Right atrium auricular region (tissue), 2 donors: ENCODE results near the gene AMN. TPM values are rescaled to one million over a fixed set of nuclear protein-coding genes. Genes with fewer than 3 reads are reported as not detected.

ENCODE experiments used
- DNase-seq: peaks from one replicate; pipeline ENCODE4 v3.0.0-alpha.2; 2019; ENCODE audit warnings: low spot score
- H3K27ac ChIP-seq, 2 donors: fragments of 200-600 bp; sonication (generic); 1 replicate in 1 of 2; 2 replicates in 1 of 2; pipeline ENCODE4 v1.5.1; 2016 to 2019
- H3K27me3 ChIP-seq, 2 donors: fragments of 200-600 bp; sonication (generic); one replicate each; pipeline versions ENCODE4 v1.5.1 to v1.6.0; 2017 to 2019
- H3K36me3 ChIP-seq: fragments of 200-600 bp; sonication (generic); one replicate; pipeline ENCODE4 v1.5.1; 2016
- H3K4me1 ChIP-seq, 2 donors: fragments of 200-600 bp; sonication (generic); one replicate each; pipeline versions ENCODE4 v1.5.1 to v1.6.0; 2017 to 2019
- H3K4me3 ChIP-seq, 2 donors: fragments of 200-600 bp; sonication (generic); 1 replicate in 1 of 2; 2 replicates in 1 of 2; pipeline ENCODE4 v1.5.1; 2017 to 2019; ENCODE audit warnings: mild to moderate bottlenecking in 1 of 2, moderate library complexity in 1 of 2
- H3K9me3 ChIP-seq, 2 donors: fragments of 200-600 bp; sonication (generic); one replicate each; pipeline ENCODE4 v1.5.1; 2019
- total RNA-seq, 2 donors: library from RNA; depleted of rRNA; stranded (reverse); fragments of >200 nt; gene quantifications; one replicate each; pipeline ENCODE4 v1.1.0, GENCODE V29; 2016
- TF ChIP-seq, protein P1 (sequence below), 2 donors: fragments of 200-600 bp; sonication (generic); IDR thresholded peaks; one replicate each; pipeline ENCODE4 v1.5.1; 2019; ENCODE audit warnings: antibody characterized with exemption in 2 of 2

AMN gene
- total RNA-seq, 2 donors from 2014 or later = 0.71 TPM; not detected in 1

- DNase-seq = no peak
- no peak overlapping the region for H3K4me3 ChIP-seq
- no peak overlapping the region for H3K27ac ChIP-seq
- H3K9me3 ChIP-seq = no peaks in the 10 kb centered on the region
- TF ChIP-seq, protein P1, sequence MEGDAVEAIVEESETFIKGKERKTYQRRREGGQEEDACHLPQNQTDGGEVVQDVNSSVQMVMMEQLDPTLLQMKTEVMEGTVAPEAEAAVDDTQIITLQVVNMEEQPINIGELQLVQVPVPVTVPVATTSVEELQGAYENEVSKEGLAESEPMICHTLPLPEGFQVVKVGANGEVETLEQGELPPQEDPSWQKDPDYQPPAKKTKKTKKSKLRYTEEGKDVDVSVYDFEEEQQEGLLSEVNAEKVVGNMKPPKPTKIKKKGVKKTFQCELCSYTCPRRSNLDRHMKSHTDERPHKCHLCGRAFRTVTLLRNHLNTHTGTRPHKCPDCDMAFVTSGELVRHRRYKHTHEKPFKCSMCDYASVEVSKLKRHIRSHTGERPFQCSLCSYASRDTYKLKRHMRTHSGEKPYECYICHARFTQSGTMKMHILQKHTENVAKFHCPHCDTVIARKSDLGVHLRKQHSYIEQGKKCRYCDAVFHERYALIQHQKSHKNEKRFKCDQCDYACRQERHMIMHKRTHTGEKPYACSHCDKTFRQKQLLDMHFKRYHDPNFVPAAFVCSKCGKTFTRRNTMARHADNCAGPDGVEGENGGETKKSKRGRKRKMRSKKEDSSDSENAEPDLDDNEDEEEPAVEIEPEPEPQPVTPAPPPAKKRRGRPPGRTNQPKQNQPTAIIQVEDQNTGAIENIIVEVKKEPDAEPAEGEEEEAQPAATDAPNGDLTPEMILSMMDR (IDR thresholded peaks at IDR 0.05) = no peak
- H3K27me3 ChIP-seq = no peaks in the 10 kb centered on the region
- H3K36me3 ChIP-seq = no peaks in the 10 kb centered on the region
- H3K4me1 ChIP-seq = peaks cover 0 to 6% of the 10 kb centered on the region in 2 donors
Measured at GRCh38 chr14:102901633-102902032, 20.8 kb upstream of the AMN start.

DNA sequence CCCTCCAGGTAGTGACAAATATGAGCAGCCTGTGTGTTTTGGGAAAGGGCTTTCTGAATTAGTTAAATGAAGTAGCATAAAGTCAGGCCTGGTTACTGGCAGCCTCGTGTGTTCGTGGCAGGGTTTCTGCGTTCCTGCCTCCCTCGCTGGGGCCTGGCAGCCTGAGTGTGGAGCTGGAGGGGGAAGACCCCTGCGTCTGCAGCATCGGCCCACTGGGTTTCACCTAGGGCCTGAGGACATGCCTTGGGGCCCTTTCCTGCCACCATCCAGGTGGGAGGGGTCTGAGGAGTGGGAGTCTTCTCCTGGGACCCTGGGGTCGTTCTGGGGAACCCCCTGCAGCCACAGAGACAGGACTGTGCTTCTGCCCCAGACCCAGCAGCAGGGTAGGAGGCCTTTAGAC is 20.4 kb upstream of the AMN start:
- H3K4me3 ChIP-seq = no peak overlapping the region
- no peaks in the 10 kb centered on the region for H3K27me3 ChIP-seq
- TF ChIP-seq, protein P1 (IDR thresholded peaks at IDR 0.05) = no peak
- no peak overlapping the region for H3K27ac ChIP-seq
- peaks cover 0 to 6% of the 10 kb centered on the region in 2 donors for H3K4me1 ChIP-seq
- no peaks in the 10 kb centered on the region for H3K9me3 ChIP-seq
- H3K36me3 ChIP-seq = no peaks in the 10 kb centered on the region
- DNase-seq = no peak

DNA sequence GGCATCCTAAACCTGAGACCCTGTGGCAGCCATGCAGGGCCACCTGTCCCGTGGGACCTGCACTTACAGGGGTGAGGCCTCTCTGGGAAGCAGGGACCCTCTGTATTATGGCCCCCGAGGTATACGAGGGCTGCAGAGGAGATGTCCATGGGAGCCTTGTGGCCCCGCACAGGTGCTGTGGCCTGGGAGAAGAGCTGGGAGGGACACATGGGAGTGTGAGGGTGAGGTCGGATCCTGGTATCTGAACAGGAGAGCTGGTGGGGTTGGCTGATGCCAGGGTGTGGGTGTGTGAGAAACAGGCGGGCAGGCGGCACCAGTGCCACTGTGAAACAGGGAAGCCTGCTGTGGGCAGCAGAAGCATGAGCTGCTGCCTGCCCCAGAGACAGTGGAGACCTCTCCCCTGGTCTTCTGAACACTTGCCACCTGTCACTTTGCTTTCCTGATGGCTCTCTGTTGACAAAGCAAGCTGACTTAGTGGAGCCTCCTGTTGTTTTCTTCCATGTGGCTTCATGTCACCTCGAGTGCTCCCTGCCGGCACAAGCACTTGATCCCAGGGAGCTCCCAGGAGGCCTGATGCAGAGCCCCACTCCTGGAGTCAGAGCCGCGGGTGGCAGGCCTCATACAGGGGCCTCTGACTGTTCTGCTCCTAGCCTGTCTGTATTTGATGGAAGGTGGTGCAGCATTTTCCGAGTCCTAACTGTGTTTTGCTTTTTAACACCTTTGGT is 19.8 kb upstream of the AMN start:
- DNase-seq = no peak
- H3K27me3 ChIP-seq = no peaks in the 10 kb centered on the region
- no peak overlapping the region for H3K4me3 ChIP-seq
- H3K4me1 ChIP-seq = peaks cover 0 to 6% of the 10 kb centered on the region in 2 donors
- H3K27ac ChIP-seq = no peak overlapping the region
- no peaks in the 10 kb centered on the region for H3K9me3 ChIP-seq
- H3K36me3 ChIP-seq = no peaks in the 10 kb centered on the region
- TF ChIP-seq, protein P1 (IDR thresholded peaks at IDR 0.05) = no peak

GRCh38 chr14:102903248-102903888 is 19.1 kb upstream of the AMN start:
- no peak for DNase-seq
- H3K36me3 ChIP-seq = no peaks in the 10 kb centered on the region
- no peaks in the 10 kb centered on the region for H3K27me3 ChIP-seq
- no peaks in the 10 kb centered on the region for H3K9me3 ChIP-seq
- H3K4me1 ChIP-seq = peaks cover 0 to 6% of the 10 kb centered on the region in 2 donors
- TF ChIP-seq, protein P1 (IDR thresholded peaks at IDR 0.05) = no peak
- H3K4me3 ChIP-seq = no peak overlapping the region
- H3K27ac ChIP-seq = no peak overlapping the region

DNA sequence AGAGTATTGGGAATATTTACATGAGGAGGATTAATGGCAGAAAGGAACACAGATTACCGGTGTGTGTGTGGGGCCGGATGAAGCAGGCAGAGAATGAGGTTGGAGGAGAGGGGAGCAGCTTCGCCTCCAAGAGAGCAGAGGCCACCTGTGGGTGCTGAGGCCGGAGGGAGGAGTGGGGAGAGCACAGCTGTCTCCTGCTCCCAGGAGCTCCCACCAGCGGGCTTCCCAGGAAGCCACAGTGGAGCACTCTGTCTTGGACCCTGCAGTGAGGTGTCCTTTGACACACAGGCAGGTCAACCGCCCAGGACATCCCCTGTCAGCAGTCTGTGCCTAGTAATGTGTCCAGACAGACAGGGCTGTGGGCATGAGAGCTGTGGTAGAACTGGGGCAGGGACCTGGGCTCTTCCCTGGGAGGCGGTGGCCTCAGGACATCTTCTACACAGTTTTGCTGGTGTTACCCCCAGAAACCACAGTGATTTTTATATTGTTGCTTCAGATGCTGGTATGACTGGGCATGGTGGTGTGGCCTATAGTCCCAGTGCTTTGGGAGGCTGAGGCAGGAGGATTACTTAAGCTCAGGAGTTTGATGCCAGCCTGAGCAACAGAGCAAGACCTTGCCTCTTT is 18.5 kb upstream of the AMN start:
- H3K36me3 ChIP-seq = no peaks in the 10 kb centered on the region
- no peaks in the 10 kb centered on the region for H3K27me3 ChIP-seq
- DNase-seq = no peak
- no peaks in the 10 kb centered on the region for H3K9me3 ChIP-seq
- TF ChIP-seq, protein P1 (IDR thresholded peaks at IDR 0.05) = no peak
- no peak overlapping the region for H3K27ac ChIP-seq
- H3K4me3 ChIP-seq = no peak overlapping the region
- H3K4me1 ChIP-seq = peaks cover 0 to 6% of the 10 kb centered on the region in 2 donors
